ENCODE measurements around the gene CPM. TPM values are rescaled to one million over a fixed set of nuclear protein-coding genes. Genes with fewer than 3 reads are reported as not detected.

The CPM gene
- total RNA-seq, 1 donor from 2014 or later = not detected

DNA sequence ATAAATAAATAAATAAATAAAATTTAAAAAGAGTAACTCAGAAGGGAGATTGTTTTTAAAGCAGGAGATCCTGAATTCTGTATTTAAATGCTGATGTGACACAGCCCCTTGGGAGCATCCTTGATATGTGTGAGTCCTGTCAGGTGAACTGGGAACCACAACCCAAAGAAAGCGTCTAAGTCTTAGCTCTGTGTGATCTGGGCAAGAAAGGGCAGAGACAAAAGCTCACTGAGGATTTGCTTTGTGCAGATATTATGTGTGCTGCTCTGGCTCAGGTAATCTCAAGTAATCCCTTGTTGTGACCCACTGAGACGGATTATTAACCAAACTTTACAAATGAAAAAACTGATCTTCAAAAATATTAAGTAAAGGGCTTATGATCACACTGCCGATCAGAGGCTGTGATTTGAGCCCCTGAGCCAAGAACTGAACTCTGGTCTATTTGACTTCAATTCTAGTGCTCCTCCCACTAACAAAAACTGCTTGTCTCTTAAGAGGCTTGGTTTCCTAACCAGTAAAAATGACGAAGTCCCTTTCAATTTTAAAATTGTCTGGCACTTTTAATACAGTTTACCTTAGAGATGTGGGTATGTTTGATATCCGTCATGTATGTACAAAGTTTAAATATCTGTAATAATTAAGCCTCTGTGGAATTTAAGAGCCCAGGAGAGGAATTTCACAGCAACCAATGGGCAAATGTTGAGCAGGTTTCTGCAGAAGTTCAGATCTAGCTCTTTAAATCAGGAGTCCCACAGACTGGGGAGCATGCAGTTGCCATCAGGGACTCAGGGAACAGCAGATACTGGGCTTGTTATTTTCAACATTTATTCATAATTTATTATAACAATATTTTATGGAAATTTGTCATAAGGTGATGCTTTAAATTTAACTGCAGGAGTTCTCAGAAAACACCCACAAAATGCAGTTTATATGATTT is 46.1 kb downstream of the CPM start:
- no peaks in the 10 kb centered on the region for H3K4me1 Mint-ChIP-seq
- no peak overlapping the region for H3K27ac Mint-ChIP-seq (ENCODE audit: unreplicated experiment)
- H3K27me3 Mint-ChIP-seq (ENCODE audit: low read depth) = no peaks in the 10 kb centered on the region
- DNase-seq (ENCODE audit: low read depth, low spot score) = no peak
- H3K9me3 Mint-ChIP-seq = peaks cover 3% of the 10 kb centered on the region
- no peaks in the 10 kb centered on the region for H3K36me3 Mint-ChIP-seq (ENCODE audit: low read depth)
- no peak overlapping the region for H3K4me3 Mint-ChIP-seq
- no peak for TF ChIP-seq CTCF (conservative IDR thresholded peaks at IDR 0.05)

GRCh38 chr12:68885381-68885780 is 47.6 kb downstream of the CPM start:
- no peaks in the 10 kb centered on the region for H3K27me3 Mint-ChIP-seq (ENCODE audit: low read depth)
- H3K4me1 Mint-ChIP-seq = no peaks in the 10 kb centered on the region
- H3K36me3 Mint-ChIP-seq (ENCODE audit: low read depth) = no peaks in the 10 kb centered on the region
- peaks cover 3% of the 10 kb centered on the region for H3K9me3 Mint-ChIP-seq
- no peak for TF ChIP-seq CTCF (conservative IDR thresholded peaks at IDR 0.05)
- DNase-seq (ENCODE audit: low read depth, low spot score) = no peak
- no peak overlapping the region for H3K4me3 Mint-ChIP-seq
- H3K27ac Mint-ChIP-seq (ENCODE audit: unreplicated experiment) = no peak overlapping the region

DNA sequence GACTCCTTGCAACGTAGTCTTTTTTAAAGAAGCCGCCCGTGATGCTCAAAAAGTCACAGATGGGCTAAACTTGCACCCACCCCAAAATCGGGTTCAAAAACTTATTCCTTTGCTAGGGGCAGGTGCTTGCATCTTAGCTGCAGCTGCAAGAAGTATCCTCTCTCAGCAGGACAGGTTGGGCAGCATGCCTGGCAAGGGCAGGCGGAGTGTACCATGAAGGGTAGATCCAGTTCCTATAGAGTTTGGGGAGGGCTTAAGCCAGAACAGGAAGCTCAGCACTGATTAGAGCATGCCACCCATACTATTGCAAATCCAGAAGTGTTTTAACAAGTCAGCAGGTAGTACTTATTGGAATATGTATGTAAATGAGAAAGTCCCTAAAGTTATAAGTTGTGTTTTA is 48.7 kb downstream of the CPM start:
- DNase-seq (ENCODE audit: low read depth, low spot score) = no peak
- Mint-ChIP-seq H3K4me3 (no peak overlapping the region), H3K27me3 (ENCODE audit: low read depth) (no peaks in the 10 kb centered on the region), H3K36me3 (ENCODE audit: low read depth) (no peaks in the 10 kb centered on the region), H3K9me3 (peaks cover 3% of the 10 kb centered on the region), H3K4me1 (no peaks in the 10 kb centered on the region), H3K27ac (ENCODE audit: unreplicated experiment) (no peak overlapping the region)
- no peak for TF ChIP-seq CTCF (conservative IDR thresholded peaks at IDR 0.05)

DNA sequence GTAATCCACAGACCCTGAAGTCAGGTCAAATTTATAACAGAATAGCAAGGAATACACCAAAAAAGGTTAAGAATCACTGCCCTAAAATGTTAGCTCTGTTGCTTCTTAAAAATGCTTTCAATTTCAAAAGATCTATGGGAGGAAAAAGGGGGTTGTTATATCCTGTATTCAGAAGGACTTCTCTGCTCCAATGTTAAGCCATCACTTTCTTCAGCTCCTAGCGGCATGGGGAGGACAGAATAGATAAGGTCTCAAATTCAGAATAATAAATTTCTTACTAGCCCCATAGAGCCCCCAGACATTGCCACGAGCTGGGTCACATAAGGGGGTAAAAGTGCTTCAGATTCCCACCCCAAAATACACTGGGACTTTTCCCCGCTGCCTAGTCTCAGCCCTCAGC is 49.8 kb downstream of the CPM start:
- peaks cover 2% of the 10 kb centered on the region for H3K36me3 Mint-ChIP-seq (ENCODE audit: low read depth)
- H3K27ac Mint-ChIP-seq (ENCODE audit: unreplicated experiment) = no peak overlapping the region
- DNase-seq (ENCODE audit: low read depth, low spot score) = no peak
- peaks cover 6% of the 10 kb centered on the region for H3K9me3 Mint-ChIP-seq
- H3K27me3 Mint-ChIP-seq (ENCODE audit: low read depth) = no peaks in the 10 kb centered on the region
- H3K4me3 Mint-ChIP-seq = no peak overlapping the region
- TF ChIP-seq CTCF (conservative IDR thresholded peaks at IDR 0.05) = no peak
- H3K4me1 Mint-ChIP-seq = no peaks in the 10 kb centered on the region

DNA sequence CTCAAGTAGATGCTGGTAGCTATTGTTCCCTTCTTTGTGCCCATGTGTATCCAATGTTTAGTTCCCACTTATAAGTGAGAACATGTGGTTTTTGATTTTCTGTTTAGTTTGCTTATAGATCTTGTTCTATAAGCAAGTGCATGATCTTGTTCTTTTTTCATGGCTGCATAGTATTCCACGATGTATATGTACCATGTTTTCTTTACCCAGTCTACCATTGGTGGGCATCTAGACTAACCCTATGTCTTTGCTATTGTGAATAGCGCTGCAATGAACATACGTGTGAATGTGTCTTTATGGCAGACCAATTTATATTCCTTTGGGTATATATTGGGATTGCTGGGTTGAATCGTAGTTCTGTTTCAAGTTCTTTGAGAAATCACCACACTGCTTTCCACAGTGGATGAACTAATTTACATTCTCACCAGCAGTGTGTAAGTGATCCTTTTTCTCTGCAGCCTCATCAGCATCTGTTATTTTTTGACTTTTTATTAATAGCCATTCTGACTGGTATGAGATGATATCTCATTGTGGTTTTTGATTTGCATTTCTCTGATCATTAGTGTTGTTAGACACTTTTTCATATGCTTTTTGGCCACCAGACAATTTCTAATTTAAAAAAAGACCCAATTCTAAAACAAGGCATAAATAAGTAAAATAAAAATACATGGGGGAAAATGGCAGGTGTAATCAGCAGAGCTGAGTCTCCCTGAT is 50.6 kb downstream of the CPM start:
- H3K4me3 Mint-ChIP-seq = no peak overlapping the region
- TF ChIP-seq CTCF (conservative IDR thresholded peaks at IDR 0.05) = no peak
- no peaks in the 10 kb centered on the region for H3K27me3 Mint-ChIP-seq (ENCODE audit: low read depth)
- H3K27ac Mint-ChIP-seq (ENCODE audit: unreplicated experiment) = no peak overlapping the region
- H3K9me3 Mint-ChIP-seq = peaks cover 6% of the 10 kb centered on the region
- H3K36me3 Mint-ChIP-seq (ENCODE audit: low read depth) = peaks cover 2% of the 10 kb centered on the region
- H3K4me1 Mint-ChIP-seq = no peaks in the 10 kb centered on the region
- no peak for DNase-seq (ENCODE audit: low read depth, low spot score)

Data from neural crest cell (in vitro differentiated cells).